Suppressor macrophage treated with lipopolysaccharide for 1 hour (primary cell): ENCODE measurements around the gene PAM.
A peak's percentile ranks its signal among the peaks of the same experiment; 100 is the strongest.
"Not testable (repeated sequence)": the region's sequence is repeated elsewhere in the genome, so short reads cannot be mapped to it uniquely, and the experiment has no call there.

Experiments
- DNase-seq, 3 donors: peaks; one replicate each; pipeline ENCODE4 v3.0.0-alpha.2; 2020 to 2022

The PAM gene

DNA sequence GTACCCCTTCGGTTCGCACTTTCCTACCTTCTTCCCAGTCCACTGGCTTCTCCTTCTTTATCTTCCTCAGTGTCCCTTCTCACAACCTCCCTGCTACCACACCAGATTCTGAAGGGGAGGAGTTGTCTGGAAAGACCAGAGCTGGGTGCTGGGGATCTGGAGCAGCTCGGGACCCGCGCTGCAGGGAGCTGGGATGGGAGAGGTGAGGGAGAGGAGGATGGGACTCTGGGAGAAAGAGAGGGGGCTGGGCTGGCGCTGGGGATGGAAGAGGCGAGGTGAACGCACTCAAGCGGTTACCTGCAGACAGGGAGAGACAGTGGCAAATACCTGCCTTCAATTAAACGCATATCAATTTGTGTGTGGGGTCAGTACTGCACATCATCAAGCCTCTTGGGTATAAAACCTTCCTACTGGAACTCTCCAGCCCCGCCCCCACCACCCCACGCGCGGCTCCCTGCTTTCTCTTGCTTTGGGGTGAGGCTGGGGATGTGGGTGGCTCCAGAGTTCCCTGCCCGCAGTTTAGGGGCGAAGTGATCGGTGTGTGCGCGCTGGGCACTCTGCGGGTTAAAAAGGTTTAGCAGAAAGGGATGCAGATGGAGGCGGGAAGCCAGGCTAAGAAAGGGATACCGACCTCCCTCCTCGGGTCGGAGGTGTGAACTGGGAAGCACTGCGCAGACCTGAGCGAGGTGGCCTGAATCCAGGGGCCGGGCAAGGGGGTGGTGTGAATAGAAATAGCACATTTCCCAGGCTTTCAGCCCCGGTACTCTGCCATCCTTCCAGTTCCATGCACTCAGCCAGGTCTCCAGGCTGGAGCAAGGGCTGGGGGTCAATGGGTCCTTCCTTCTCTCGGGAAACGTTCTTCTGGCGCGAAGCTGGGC is 977 bp upstream of the PAM start:
- peak in 2 of 3 donors; percentile 13 to 24 for DNase-seq

DNA sequence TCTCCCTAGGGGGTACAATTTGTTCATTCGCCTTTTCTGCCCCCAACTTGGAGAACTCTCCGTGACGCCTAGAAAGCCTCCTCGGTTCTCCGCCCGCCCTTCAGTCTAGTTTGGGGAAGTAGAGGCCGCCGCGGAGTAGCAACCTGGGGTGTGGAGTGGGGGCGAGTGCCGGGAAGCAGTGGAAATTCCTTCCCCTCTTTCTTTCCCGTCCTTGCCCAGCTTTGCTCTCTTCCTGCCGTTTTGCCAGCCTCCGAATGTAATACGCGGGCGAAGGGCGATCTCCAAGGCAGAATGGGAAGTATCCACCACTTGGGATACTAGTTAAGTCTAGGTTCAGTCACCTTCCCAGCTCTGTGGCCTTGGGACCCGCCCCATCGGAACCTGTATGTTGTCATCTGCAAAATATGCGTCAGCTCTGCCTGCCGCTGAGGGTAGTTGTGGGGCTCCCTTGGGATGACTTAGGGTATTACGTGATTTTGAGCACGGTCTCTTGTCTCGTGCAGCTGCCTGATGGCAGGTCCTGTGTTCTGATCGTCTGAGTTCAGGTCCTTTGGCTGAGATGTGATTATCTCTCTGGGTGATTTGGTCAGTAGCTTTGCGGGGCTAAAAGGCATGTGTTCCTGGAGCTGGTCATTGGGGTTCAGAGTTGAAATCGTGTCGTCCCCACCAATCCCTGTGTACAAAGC is 724 bp downstream of the PAM start:
- peak; percentile 73 to 85 (median 78) for DNase-seq

DNA sequence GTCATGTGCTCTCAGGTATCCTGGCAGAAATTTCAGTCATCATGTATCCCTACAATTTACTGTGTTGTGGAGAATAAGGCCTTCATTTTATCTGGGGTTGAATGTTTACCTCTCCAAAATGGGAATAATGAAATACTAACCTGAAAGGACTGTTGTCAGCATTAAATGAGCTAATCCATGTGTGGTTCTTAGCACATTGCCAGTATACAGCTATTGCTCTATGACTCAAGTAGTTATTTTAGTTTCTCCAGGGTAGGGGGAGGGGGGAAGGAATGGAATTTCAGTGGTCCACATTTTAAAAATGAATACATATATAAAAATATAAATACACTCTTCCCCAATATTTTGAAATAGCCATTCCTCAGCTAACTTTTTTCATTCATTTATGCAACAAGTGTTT is 3.5 kb downstream of the PAM start:
- no peak for DNase-seq

DNA sequence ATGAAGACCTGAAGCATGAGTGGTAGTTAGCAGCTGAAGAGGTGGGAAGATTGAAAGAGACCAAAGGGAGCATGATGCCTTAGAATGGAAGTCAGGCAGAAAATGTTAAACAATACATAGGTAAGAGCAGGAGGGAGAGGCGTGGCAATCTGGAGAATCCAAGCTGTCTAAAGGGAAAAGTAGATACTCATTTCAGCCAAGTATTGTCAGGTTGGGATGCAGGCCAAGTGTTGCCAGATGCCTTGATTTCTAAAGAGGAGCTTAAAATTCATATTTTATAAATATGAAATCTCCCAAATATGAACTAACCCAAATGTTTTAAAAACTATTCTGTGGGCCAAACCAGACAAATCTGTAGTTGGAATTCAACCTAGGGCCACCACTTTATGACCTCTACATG is 4.2 kb downstream of the PAM start:
- DNase-seq, result no peak

DNA sequence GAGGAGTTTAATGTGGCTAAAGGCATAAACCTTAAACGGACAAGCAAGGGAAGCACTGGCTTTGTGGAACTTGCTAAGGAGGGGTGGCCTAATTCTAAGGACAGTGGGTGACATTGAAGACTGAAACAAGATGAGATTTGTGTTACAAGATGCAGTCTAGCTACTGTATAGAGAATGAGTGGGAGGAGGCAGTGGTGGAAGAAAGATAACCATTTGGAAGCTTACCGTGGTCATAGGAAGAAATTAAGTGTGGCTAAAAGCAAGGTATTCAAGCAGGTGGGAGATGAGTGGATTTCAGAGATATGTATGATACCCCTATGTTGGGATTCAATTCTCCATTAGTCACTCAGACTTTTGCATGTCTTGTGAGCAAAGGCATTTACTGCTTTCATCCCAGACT is 4.6 kb downstream of the PAM start:
- no peak for DNase-seq

DNA sequence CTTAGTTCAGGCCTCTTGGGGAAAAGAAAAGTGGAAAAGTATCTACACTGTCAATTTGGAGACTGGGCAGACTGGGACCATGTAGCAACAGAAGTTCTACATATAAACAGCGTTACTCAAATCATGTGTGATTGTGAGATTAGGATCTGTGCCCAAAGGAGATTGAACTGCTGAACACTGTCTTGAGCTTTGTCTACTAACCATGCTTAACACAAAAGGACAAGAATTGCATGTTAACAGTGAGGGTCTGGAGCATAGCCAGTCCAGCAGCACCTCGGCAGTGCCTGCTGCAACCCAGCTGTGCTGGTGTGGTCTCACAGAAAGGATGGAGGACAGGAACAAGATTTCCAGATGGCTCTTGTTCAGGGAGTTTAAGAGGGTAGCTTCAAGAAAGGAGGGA is 5.7 kb downstream of the PAM start:
- DNase-seq, result no peak

DNA sequence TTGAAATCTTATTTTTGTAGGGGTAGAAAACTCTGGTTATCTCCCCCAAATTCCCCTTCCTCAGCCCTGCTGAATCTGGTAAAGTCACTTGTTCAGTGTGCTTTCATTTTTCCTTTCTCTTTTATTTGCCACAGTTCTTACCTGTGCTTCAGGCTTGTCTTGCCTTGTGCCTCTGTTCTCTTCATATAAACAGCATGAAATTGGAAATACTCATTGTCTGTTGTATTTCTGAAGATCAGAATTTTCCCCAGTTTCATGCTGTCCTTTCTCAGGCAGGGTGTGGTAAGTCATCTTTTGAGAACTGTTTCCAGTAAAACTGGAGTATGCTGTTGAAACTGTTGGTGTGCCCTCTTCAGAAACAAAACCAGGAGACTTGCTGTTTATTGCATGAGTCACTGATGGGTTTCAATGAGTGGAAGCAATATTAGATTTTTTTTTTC is 7.0 kb downstream of the PAM start:
- peak in 1 of 3 donors; percentile 32 for DNase-seq

DNA sequence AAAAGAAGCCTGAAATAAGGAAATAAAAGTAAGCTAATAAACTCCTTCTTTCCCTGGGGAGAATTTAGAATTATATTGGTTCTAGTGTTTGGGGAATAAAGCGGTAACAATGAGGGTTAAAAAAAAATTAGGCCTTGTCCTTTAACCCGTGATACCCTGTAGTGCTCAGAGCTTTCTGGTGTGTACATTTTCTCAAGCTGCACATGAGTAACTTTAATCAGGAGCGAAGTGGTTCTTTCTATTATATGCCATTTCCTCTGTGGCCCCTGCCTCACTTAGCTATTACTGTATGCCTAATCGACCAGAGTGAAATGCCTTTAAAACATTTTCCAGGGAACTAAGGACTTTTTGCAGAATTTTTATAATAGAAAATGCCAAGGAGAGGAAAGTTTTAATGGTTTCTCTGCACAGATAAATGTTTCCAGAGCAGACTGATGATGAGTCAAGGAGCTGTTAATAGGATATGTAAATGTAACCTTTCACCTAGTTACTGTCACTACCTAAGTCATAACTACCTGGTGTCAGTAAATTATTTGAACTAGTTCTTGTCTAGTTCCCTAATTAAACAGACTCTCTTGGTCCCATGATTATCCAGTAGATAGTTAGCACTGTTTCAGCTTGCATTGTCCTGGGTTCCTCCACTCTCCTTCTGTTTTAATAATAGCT is 7.6 kb downstream of the PAM start:
- DNase-seq, result no peak

DNA sequence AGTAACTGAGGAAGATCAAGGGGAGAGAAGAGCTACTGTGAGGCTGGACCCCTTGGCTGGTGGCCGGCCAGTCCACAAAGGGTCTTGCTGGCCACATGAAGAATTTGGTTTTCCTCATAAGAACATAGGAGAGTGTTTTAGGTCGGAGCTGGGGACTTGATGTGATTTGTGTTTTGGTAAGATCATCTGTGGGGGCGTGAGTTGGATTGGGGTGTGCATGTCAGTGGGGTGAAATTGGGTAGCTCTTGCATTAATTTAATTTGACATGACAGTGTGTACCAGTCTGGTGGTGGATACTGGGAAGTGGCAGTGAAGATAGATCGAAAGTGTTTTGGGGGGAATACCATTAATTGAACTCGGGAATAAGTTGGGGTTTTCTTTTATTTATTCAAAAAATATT is 8.6 kb downstream of the PAM start:
- no peak for DNase-seq

DNA sequence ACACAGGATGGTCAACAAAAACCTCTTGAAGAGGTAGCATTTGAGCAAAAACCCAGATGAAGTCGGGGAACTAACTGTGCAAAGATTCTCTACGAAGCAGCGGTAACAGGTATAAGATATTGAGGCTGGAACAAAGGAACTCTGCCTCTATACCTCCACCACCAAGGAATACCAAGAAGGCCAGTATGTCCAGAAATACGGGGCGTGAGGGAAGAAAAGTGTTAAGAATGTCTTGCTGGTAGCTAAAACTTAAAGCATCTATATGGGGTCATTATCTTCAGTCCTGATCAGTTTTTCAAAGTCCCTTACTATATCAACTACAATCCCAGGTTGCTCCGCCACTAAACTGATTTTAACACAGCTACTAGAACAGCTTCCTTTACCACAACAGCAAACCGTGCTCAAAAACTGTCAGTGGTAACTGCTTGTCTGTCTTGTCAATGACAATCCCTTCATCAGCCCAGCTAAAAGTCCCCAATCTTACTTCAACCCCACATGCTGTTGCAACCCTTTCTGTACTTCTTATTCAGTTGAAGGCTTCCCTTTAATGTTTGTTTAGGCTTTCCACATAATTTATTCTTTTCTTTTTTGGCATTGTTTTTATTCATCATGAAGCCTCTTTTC is 9.4 kb downstream of the PAM start:
- peak in 1 of 3 donors; percentile 3 for DNase-seq

DNA sequence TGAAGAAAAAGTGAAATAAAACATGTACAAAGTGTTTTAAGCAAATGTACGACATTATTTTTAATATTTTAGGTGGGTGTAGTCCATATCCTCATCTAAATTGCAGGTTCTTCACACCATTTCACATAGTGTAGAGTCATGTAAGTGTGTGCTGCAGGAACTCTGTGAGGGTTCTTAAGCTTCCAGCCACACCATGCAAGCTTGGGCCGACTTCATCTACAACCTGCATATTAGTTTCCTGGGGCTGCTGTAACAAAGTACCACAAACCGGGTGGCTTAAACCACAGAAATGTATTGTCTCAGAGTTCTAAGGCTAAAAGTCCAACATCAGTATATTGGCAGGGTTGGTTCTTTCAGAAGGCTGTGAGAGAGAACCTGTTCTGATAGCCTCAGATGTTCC is 10.2 kb downstream of the PAM start:
- DNase-seq, result no peak

DNA sequence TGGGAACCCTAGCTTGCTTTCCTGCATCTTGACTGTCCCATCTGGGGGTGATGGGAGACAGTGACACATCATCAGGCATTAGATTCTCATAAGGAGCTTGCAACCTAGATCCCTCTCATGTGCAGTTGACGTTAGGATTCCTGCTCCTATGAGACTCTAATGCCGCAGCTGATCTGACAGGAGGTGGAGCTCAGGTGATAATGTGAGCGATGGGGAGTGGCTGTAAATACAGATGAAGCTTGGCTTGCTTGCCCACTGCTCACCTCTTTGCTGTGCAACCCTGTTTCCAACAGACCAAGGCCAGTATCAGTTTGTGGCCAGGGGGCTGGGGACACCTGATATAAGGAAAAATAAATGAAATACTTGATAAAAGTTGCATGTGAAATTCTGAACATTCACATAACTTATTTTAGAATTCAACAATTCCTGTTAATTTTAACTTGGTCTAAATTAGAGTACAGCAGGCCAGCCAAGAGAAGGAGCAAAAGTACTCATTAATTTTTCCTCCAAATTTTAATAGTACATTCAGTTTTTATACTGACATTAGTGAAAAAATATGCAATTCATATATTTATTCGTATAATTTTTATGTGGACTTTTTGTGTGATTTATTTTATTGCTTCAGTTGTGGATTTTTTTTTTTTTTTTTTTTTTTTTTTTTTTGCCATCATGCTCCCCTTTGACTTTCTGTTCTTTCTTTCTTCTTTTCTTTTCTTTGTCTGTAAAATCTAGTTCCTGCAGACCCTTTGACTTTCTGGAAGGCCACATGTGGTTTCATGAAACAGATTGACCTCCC is 11.4 kb downstream of the PAM start:
- no peak for DNase-seq

DNA sequence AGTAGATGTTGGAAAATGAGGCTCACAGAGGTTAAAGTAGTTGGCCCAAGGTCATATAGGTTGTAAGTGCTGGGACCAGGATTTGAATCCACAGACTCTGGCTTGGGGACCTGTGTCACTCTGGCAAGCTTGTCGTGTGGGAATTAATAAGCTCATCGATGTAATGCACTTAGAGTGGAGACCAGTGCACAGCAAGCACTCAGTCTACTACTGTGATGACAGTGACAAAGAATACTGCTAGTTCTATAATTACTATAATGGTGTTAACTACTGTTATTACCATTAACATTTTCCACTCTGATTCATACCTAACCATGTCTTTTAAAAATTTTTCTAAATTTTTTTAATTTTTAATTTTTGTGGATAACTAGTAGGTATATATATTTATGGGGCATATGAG is 12.8 kb downstream of the PAM start:
- DNase-seq, result no peak

DNA sequence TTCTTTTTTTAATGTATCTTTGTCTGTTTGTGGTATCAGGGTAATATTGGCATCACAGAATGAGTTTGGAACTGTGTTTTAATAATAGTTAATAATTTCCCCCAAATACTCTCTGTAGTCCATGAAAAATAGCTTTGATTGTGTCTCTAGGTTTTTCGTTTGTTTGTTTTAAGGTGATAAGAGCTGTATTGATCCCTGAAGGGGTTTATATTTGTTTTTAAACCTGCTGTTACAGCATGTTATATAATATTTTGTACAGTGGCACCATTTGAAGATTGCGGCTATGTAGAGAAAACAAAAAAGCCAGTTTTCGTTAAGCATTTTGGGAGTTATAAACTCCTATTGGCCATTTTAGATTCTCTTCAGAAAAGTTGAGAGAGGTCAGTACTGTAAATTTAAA is 15.7 kb downstream of the PAM start:
- no peak for DNase-seq

DNA sequence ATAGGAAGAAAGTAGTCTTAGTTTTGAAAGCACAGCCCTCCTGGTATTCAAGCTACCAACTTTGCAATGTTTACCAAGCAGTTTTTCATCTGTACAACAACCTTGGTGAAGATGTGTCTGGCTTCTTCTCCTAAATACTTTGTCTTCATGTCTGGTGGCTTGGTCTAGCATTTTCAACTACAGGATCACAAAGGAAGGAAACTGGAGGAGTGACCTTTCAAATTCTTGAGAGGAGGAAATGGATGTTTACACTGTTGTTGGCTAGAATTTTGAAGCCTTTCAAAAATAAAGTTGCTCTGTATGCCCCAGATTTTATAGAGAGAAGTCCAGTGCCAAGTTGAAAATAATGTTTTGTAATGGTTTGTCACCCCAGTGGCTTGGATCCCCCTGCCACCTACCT is 16.3 kb downstream of the PAM start:
- DNase-seq, result no peak

DNA sequence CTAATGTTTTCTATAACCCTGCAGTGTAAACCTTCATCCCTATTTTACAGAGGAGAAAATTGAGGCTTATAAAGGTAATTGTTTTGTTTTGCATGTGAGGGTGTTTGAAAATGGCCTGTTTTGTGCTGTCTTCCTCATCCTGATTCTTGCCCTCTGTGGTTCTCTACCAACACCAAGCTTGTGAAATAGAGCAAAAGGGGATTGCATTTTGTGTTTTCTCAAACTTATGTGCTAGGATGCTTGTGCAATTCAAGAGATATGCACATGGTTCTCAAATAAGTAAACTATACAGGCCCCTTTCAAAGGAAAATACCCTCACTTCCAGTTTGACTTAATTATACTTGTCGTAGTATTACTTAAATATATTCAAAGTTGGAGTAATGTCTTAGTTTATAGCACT is 17.2 kb downstream of the PAM start:
- DNase-seq, result no peak

DNA sequence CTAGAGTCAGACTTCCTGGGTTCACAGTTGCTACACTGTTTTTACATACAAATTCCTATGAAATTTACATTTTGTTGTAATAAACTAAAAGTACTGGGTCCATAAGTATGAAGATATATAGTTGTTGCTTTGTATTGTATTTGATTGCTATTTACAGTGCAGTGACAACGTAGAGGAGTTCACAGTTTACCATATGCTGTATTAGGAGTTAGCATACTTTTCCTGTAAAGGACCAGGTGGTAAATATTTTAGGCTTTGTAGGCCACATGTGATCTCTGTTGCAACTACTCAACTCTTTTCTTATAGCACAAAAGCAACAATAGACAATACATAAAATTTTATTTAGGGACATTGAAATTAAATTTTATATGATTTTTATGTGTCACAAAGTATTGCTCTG is 18.0 kb downstream of the PAM start:
- DNase-seq, result no peak

DNA sequence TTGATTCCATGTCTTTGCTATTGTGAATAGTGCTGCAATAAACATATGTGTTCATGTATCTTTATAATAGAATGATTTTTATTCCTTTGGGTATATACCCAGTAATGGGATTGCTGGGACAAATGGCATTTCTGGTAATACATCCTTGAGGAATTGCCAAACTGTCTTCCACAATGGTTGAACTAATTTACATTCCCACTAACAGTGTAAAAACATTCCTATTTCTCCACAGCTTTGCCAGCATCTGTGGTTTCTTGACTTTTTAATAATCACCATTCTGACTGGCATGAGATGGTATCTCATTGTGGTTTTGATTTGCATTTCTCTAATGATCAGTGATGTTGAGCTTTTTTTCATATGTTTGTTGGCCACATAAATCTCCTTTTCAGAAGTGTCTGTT is 20.7 kb downstream of the PAM start:
- not testable (repeated sequence) for DNase-seq

DNA sequence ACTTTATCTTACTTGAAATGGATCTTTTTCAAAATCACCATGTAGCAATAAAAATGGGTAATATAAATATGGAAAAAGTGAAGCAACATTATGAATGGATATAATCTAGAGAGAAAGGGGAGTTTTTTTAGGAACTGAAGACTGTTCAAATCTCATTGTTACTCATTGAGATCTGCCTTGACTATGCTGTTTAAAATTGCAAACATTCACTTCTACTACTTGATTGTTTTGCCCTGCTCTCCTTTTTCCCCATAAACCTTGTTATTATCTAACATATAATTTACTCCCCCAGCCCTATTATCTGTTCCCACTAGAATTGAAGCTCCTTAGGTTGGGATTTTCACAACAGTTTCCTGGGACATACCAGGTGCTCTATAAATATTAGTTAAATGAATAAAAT is 22.0 kb downstream of the PAM start:
- DNase-seq, result no peak

DNA sequence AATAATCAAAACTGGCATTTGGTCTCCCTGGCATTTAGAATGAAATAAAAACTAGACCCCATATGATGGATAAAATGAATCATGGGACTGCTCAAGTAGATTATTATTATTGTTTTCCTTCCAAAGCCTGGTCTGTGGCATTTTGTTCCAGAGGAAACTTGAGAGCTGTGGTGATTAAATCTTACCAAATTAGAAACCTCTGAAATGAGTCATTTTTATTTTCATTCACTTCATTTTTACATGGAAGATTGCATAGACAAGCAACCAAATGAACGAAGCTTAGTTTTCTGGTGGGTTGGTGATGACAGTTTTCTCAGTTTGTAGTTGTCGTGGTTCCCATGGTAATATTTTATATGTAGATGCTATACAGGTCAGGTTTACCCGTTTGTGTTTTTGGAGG is 23.4 kb downstream of the PAM start:
- DNase-seq, result no peak

DNA sequence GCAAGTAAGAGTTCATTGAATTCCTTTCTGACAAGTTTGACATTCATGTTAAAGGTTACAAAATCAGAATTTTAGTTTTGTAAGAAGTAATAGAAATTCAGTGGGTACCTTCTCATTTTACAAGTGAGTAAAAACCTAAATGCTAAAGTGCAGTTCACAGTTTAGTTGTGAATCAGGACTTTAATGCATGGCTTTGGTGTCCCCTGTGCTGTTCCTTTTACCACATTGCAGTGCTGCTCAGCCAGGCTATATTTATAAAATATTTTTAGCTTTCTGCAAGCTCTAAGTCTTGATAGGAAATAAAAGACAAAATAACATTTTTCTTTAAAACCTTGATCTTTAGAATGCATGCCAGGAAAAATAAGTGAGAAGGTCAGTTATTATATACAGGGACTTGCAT is 26.3 kb downstream of the PAM start:
- DNase-seq, result no peak

DNA sequence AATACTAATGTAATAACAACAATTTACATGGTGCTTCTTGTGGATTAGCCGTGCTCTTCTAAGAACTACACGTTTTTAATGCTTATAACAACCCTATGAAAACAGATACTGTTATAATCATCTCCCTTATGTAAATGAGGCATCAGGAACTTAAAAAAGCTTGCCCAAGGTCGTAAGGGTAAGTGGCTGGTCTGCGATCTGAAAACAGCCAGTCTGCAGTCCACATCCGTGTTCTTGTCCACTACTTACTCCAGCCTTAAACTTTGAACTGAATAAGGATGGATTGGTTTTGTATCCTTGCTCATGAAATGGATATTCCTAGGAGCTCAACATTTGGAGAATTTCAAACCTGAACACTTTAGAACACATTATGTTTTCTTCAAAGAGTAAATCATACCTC is 26.7 kb downstream of the PAM start:
- no peak for DNase-seq
